GM12864 (cell line): ENCODE data around the gene EDRF1.

Experiments used
- DNase-seq: peaks from one replicate; pipeline ENCODE4 v3.0.0-alpha.2; 2011; ENCODE audit warnings: low read depth
- H3K4me3 ChIP-seq: 2 replicates; pipeline ENCODE4 v1.5.1; 2011; ENCODE audit warnings: mild to moderate bottlenecking, low read depth, low read length, control low read depth
- TF ChIP-seq, protein P1 (sequence below): IDR thresholded peaks from 2 replicates; pipeline ENCODE4 v1.5.1; 2011; ENCODE audit warnings: low read depth, mild to moderate bottlenecking, moderate library complexity, low read length, control low read depth, inconsistent platforms; ENCODE audit errors: missing control alignments

EDRF1 gene

DNA sequence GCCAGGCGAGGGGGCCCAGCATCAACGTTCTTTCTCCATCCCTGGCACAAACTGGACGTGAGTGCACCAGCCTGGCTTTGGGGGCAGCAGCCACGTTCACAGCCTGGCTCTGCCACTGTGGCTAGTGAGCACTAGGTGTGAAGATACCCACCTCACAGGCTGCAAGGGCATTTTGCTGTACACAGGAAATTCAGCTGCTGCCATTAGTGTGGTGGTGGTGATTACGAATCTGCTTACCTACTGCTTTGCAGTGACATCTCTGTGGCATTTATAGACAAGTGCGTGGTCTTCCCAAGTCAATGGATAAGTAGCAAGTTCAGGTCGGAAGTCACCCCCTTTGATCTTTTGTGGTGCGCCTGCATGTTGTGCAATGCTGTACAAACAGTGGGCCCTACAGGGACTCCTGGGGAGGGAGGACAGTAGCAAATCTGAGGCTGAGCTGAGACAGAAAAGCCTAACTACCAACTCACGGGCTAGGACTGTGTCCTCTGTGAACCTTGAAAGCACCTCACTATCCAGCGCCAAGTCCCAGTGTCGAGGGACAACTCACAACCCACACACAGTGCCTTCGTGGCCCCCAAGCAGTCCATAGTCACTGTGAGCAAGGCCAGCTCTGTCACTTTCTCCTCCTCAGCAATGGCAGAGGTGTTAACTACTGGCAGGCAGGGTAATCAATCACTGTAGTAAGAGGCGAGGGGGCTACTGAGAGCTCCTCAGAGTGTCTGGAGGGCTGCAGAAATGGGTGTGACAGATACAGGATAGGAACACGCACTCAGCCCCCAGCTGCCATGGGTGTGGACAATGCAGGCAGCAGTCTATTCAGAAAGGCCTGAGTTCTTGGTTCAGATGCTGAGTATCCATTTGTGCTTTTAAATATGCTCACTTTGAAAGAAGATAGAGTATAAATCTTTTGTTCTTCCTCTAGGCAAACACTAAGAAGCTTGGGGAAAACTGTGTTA, 73.1 kb downstream of the EDRF1 start:
- no peak overlapping the region for H3K4me3 ChIP-seq
- DNase-seq, result no peak
- TF ChIP-seq, protein P1, sequence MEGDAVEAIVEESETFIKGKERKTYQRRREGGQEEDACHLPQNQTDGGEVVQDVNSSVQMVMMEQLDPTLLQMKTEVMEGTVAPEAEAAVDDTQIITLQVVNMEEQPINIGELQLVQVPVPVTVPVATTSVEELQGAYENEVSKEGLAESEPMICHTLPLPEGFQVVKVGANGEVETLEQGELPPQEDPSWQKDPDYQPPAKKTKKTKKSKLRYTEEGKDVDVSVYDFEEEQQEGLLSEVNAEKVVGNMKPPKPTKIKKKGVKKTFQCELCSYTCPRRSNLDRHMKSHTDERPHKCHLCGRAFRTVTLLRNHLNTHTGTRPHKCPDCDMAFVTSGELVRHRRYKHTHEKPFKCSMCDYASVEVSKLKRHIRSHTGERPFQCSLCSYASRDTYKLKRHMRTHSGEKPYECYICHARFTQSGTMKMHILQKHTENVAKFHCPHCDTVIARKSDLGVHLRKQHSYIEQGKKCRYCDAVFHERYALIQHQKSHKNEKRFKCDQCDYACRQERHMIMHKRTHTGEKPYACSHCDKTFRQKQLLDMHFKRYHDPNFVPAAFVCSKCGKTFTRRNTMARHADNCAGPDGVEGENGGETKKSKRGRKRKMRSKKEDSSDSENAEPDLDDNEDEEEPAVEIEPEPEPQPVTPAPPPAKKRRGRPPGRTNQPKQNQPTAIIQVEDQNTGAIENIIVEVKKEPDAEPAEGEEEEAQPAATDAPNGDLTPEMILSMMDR, result no peak

DNA sequence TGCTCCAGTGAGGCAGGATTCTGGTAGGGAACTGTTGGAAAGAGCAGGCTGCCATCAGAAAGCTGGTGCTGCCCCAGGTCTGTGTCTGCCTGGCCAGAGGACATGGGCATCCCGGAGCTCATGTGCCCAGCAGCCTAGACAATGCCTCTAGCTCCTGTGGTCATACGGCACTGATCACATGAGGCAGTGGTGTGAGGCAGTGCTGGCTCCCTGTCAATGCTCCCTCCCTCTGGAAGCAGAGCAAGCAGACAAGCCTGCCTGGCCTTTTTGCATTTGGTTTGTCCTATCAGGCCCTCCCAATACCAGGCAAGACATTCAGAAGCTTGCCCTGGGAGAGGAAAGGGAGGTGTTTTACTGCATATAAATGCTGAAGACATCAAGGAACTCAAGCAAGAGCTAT, 75.6 kb downstream of the EDRF1 start:
- no peak overlapping the region for H3K4me3 ChIP-seq
- DNase-seq, result no peak
- TF ChIP-seq, protein P1, result no peak

DNA sequence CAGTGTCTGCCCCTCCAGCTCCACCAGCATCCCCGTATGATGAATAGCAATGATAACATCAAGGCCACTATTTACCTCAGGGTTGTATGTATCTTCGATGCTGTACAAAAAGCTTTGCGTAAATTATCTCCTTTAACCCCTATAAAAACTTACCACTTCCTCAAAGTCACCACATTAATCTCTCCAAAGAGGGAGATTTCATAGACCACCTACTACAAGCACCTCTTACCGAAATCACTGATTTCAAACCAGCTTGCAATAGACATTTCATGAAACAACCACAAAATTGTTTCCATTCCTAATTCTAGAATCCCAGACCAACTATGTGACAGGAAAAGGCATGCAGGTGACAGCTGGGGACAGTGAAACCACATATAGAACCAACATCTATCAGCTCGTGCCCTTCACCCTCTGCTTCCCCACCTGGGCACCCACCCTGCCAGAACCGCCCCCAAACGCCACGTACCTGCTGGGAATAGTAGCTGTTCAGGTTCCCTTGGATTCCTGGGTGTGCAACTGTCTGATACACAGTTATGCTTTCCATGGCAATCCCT, 76.2 kb downstream of the EDRF1 start:
- DNase-seq, result no peak
- TF ChIP-seq, protein P1, result no peak
- H3K4me3 ChIP-seq, result no peak overlapping the region

DNA sequence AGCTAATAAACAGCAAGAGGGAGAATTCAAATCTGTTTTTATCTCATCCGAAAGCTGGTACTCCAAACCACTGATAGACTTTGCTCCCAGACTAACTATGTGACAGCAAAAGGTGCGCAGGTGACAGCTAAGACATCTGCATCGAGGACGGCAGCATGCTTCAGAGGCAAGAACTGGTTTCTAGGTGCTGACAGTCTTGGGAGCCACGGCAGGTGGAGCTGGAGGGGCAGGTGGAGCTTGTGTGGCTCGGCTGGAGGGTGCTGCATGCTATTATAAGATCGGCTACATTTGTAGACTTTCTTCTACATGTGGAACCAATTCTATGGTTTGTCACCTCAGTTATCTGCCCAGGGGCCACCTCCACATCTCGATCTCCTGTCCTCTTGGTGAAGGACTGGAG, 77.9 kb downstream of the EDRF1 start:
- no peak for DNase-seq
- TF ChIP-seq, protein P1, result no peak
- no peak overlapping the region for H3K4me3 ChIP-seq

DNA sequence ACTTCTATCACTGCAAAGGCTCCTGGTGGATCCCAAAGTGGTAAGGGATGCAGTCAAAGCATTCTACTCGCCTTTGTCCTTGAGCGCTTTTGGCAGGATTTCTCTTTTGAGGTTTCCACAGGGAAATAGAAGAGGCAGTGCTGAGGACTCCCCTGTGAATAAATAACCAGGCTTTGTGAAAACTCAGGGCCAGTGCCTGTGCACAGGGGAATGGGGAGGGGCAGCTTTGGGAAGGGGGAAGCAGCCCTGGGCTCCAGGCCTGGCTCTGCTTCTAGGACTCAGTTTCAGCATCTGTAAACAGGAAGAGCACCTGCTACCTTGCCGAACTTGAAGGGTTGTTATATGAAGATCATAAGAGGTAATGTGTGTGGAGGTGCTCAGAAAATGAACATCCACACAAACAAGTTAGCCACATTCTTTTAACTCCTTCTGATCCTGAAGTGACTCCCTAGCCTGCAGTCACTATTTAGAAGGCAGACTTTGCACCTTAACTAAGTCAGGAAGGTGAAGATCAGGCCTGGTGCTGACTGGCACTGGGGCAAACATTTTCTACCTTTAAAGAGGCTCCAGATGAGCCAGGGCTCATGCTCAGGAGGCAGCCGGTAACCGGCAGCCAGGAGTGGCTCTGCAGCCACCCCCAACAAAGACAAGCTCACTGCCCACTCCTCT, 78.6 kb downstream of the EDRF1 start:
- no peak for DNase-seq
- TF ChIP-seq, protein P1, result no peak
- H3K4me3 ChIP-seq, result no peak overlapping the region

DNA sequence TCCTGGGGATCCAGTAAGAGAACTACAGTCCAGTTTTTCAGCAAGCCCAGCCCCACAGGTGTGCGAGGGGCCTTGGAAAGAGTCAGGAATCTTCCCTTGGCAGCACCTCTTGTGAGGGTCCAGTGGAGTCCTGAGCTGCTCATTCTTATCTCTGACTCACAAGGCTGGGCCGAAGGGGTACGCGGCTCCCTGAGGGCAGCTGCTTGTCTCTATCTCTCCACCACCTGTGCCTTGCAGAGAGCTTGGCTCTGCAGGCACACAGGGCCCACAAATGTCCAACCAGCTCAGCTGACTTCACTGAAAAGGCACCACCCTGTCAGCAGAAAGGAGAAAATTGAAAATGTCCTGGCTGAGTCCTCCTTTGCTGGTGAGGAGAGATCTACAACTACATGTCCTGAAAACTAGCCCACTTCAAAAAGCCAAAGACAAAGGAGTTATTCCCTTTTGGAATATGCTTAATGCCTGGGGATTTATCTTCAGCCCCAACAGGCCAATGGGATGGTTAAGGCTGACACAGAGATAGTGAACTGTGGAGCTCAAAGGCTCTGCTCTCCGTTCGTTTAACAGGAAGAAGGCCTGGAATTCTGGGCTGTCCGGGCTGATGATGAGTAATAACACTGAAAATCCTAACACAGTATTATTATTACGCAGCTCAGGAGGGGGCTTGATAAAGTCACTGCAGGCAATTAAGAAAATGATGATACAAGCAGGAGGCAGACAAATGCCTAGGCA, 80.1 kb downstream of the EDRF1 start:
- DNase-seq, result no peak
- no peak overlapping the region for H3K4me3 ChIP-seq
- TF ChIP-seq, protein P1, result no peak
